GM23338 (cell line): ENCODE measurements around the gene SEMA4A. TPM values are rescaled to one million over a fixed set of nuclear protein-coding genes. Genes with fewer than 3 reads are reported as not detected.

Source experiments
- EZH2phosphoT487 ChIP-seq: fragments of 200-600 bp; sonication (generic); IDR thresholded peaks from one replicate; pipeline ENCODE4 v1.8.1; 2018; ENCODE audit warnings: antibody characterized with exemption; ENCODE audit not compliant: unreplicated experiment
- JUNB ChIP-seq: IDR thresholded peaks from one replicate; pipeline ENCODE4 v1.6.1; 2016; ENCODE audit warnings: antibody characterized with exemption; ENCODE audit not compliant: unreplicated experiment
- NANOG ChIP-seq: IDR thresholded peaks from 2 replicates; pipeline ENCODE4 v1.6.1; 2016; ENCODE audit warnings: antibody characterized with exemption, borderline replicate concordance
- polyA plus RNA-seq: library from polyadenylated mRNA; unstranded; fragments of >200 nt; fragmentation: Nextera tagmentation; extraction: Ambion mirVana; gene quantifications from 2 replicates; pipeline ENCODE4 v1.2.1, GENCODE V29; 2016
- total RNA-seq: library from RNA; depleted of rRNA; stranded (reverse); fragments of >200 nt; shearing (Covaris generic); gene quantifications from 2 replicates; pipeline ENCODE4 v1.2.3, GENCODE V29; 2014
- TF ChIP-seq, protein P1 (sequence below): fragments of 250-450 bp; sonication (Bioruptor Pico); IDR thresholded peaks from 2 replicates; pipeline ENCODE4 v1.5.0; 2020; ENCODE audit warnings: mild to moderate bottlenecking, moderate library complexity
- TF ChIP-seq, protein P2 (sequence below): IDR thresholded peaks from one replicate; pipeline ENCODE4 v1.6.1; 2018; ENCODE audit warnings: antibody characterized with exemption; ENCODE audit not compliant: unreplicated experiment

Gene SEMA4A
- total and polyA plus RNA-seq, 2 experiments from 2014 or later: 5.5 to 20.2 TPM

DNA sequence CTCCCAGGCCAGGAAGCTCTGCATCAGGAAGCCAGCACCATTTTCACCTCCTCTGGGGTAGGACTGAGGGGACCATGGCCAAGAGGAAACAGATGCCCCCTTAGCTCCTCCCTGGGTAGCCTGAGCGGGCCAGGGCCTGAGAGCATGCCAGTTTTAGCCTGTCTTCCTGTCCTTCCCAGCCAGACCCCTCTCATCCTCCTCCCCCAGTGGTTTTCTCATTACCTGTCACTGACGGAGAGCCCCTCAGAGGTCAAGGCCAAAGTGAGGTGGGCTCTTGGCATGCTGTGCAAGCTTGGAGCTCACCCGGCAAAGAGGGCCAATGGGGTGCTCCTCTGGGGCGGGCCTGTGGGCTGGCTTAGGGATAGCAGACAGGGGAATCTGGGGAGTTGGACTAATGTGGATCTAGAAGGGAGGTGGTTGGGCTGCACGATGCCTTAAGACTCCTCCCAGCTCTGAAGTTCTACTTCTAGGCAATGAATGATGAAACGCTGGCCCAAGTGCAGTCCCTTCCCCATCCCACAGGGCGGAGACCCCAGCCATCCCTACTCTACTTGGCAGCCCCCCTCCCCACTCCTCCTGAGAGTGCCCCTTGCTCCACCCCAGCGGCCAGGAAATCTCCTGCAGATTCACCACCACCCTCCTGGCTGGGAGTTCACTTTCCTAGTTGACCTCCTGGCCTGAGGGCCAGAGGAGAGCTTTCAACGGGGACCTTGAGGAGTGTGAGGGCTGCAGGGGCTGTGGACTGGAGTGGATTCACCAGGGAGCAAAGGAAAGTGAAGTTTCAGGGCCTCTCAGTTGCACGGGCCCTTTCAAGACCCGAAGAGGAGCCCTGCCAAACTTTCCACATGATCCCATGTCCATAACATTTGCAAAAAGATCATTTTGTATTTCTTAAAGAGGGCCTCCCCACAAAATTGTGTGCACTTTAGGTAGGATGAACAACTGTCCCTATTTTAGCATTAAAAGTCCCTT, 48.2 kb upstream of the SEMA4A start (continued):
- TF ChIP-seq, protein P1, sequence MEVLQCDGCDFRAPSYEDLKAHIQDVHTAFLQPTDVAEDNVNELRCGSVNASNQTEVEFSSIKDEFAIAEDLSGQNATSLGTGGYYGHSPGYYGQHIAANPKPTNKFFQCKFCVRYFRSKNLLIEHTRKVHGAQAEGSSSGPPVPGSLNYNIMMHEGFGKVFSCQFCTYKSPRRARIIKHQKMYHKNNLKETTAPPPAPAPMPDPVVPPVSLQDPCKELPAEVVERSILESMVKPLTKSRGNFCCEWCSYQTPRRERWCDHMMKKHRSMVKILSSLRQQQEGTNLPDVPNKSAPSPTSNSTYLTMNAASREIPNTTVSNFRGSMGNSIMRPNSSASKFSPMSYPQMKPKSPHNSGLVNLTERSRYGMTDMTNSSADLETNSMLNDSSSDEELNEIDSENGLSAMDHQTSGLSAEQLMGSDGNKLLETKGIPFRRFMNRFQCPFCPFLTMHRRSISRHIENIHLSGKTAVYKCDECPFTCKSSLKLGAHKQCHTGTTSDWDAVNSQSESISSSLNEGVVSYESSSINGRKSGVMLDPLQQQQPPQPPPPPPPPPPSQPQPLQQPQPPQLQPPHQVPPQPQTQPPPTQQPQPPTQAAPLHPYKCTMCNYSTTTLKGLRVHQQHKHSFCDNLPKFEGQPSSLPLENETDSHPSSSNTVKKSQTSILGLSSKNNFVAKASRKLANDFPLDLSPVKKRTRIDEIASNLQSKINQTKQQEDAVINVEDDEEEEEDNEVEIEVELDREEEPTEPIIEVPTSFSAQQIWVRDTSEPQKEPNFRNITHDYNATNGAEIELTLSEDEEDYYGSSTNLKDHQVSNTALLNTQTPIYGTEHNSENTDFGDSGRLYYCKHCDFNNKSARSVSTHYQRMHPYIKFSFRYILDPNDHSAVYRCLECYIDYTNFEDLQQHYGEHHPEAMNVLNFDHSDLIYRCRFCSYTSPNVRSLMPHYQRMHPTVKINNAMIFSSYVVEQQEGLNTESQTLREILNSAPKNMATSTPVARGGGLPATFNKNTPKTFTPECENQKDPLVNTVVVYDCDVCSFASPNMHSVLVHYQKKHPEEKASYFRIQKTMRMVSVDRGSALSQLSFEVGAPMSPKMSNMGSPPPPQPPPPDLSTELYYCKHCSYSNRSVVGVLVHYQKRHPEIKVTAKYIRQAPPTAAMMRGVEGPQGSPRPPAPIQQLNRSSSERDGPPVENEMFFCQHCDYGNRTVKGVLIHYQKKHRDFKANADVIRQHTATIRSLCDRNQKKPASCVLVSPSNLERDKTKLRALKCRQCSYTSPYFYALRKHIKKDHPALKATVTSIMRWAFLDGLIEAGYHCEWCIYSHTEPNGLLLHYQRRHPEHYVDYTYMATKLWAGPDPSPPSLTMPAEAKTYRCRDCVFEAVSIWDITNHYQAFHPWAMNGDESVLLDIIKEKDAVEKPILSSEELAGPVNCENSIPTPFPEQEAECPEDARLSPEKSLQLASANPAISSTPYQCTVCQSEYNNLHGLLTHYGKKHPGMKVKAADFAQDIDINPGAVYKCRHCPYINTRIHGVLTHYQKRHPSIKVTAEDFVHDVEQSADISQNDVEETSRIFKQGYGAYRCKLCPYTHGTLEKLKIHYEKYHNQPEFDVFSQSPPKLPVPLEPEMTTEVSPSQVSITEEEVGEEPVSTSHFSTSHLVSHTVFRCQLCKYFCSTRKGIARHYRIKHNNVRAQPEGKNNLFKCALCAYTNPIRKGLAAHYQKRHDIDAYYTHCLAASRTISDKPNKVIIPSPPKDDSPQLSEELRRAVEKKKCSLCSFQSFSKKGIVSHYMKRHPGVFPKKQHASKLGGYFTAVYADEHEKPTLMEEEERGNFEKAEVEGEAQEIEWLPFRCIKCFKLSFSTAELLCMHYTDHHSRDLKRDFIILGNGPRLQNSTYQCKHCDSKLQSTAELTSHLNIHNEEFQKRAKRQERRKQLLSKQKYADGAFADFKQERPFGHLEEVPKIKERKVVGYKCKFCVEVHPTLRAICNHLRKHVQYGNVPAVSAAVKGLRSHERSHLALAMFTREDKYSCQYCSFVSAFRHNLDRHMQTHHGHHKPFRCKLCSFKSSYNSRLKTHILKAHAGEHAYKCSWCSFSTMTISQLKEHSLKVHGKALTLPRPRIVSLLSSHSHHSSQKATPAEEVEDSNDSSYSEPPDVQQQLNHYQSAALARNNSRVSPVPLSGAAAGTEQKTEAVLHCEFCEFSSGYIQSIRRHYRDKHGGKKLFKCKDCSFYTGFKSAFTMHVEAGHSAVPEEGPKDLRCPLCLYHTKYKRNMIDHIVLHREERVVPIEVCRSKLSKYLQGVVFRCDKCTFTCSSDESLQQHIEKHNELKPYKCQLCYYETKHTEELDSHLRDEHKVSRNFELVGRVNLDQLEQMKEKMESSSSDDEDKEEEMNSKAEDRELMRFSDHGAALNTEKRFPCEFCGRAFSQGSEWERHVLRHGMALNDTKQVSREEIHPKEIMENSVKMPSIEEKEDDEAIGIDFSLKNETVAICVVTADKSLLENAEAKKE (CRISPR knock-in tag): no peak
- TF ChIP-seq EZH2phosphoT487 (no peak), NANOG (no peak), JUNB (no peak)
- TF ChIP-seq, protein P2, sequence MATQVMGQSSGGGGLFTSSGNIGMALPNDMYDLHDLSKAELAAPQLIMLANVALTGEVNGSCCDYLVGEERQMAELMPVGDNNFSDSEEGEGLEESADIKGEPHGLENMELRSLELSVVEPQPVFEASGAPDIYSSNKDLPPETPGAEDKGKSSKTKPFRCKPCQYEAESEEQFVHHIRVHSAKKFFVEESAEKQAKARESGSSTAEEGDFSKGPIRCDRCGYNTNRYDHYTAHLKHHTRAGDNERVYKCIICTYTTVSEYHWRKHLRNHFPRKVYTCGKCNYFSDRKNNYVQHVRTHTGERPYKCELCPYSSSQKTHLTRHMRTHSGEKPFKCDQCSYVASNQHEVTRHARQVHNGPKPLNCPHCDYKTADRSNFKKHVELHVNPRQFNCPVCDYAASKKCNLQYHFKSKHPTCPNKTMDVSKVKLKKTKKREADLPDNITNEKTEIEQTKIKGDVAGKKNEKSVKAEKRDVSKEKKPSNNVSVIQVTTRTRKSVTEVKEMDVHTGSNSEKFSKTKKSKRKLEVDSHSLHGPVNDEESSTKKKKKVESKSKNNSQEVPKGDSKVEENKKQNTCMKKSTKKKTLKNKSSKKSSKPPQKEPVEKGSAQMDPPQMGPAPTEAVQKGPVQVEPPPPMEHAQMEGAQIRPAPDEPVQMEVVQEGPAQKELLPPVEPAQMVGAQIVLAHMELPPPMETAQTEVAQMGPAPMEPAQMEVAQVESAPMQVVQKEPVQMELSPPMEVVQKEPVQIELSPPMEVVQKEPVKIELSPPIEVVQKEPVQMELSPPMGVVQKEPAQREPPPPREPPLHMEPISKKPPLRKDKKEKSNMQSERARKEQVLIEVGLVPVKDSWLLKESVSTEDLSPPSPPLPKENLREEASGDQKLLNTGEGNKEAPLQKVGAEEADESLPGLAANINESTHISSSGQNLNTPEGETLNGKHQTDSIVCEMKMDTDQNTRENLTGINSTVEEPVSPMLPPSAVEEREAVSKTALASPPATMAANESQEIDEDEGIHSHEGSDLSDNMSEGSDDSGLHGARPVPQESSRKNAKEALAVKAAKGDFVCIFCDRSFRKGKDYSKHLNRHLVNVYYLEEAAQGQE: no peak
